ENCODE measurements around the gene CAMK2D.

The CAMK2D gene

DNA sequence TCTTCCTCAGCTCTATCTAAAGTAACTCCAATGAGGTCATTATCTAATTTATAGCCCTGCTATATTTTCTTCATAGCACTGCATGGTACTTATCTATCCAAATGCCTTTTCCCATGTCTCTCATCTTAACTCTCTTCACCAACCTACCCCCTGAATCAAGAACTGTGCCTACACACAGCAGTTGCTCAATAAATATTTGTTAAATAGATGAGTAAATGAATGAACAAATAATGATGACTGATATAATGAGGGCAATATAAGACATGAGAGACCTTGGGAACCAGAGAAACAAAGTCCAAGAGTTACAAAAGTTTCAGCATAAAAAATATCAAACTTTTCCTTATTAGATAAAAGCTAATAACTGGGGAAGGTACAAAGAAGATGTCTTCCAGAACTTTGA lies 19.6 kb downstream of the CAMK2D start:
- Histone ChIP-seq H3K36me3 (no peaks in the 10 kb centered on the region), H3K4me3 (no peak overlapping the region), H3K27me3 (no peaks in the 10 kb centered on the region), H3K4me1 (peaks cover 0 to 54% (median 4%) of the 10 kb centered on the region in 4 donors), H3K9me3 (no peaks in the 10 kb centered on the region), H3K27ac (peak overlapping the region; percentile 1 to 8)
- DNase-seq: no peak
- TF ChIP-seq CTCF (IDR thresholded peaks at IDR 0.05): no peak
- intact Hi-C loops (cut with DNase I; ENCODE audit: low total_unique reads): no loop called here

DNA sequence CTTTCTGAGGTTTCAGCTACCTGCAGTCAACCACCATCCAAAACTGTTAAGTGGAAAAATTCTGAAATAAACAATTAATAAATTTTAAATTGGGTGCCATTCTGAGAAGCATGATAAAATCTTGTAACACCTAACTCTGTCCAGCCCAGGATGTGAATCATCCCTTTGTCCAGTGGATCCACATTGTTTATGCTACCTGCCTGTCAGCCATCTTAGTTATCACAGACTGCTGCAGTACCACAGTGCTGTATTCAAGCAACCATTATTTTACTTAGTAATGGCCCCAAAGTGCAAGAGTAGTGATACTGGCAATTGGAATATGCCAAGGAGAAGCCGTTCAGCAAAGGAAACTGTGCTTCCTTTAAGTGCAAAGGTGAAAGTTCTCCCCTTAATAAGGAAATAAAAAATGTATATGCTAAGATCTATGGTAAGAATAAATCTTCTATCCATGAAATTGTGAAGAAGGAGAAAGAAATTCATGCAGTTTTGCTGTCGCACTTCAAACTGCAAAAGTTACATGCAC lies 20.6 kb downstream of the CAMK2D start:
- no peak for TF ChIP-seq CTCF (IDR thresholded peaks at IDR 0.05)
- no peak for DNase-seq
- Histone ChIP-seq H3K36me3 (no peaks in the 10 kb centered on the region), H3K9me3 (no peaks in the 10 kb centered on the region), H3K4me3 (no peak overlapping the region), H3K27ac (no peak overlapping the region), H3K4me1 (peaks cover 0 to 54% (median 4%) of the 10 kb centered on the region in 4 donors), H3K27me3 (no peaks in the 10 kb centered on the region)
- intact Hi-C loops (cut with DNase I; ENCODE audit: low total_unique reads): no loop called here

DNA sequence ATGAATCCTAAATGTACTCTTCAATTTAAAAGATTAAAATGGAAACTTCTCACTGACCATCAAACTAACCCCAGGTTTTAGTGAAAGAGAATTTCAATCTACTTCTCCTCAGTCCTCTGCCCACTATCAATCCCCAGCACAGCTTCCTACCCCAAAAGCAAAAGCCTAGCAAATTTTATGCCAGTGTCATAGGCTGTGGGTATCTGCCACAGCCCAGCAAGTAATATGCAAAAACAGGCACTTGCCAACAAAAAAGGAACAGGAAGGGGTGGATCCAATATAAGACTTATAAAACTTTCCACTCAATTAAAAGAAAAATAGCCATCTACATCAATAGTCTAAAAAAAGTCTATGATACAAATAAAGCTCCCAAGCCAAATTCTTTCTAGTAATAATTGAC lies 22.3 kb downstream of the CAMK2D start:
- Histone ChIP-seq H3K9me3 (no peaks in the 10 kb centered on the region), H3K27ac (peak overlapping the region; percentile 42 to 48), H3K4me1 (peaks cover 0 to 54% (median 4%) of the 10 kb centered on the region in 4 donors), H3K4me3 (no peak overlapping the region), H3K36me3 (no peaks in the 10 kb centered on the region), H3K27me3 (no peaks in the 10 kb centered on the region)
- intact Hi-C loops (cut with DNase I; ENCODE audit: low total_unique reads): no loop called here
- TF ChIP-seq CTCF (IDR thresholded peaks at IDR 0.05): no peak
- no peak for DNase-seq

GRCh38 chr4:113738251-113738650 lies 23.3 kb downstream of the CAMK2D start:
- no peak for TF ChIP-seq CTCF (IDR thresholded peaks at IDR 0.05)
- peak overlapping the region; percentile 36 to 42 for H3K27ac ChIP-seq
- H3K4me1 ChIP-seq: peaks cover 0 to 57% (median 5%) of the 10 kb centered on the region in 4 donors
- no peaks in the 10 kb centered on the region for H3K9me3 ChIP-seq
- DNase-seq: no peak
- no peaks in the 10 kb centered on the region for H3K36me3 ChIP-seq
- intact Hi-C loops (cut with DNase I; ENCODE audit: low total_unique reads): no loop called here
- H3K27me3 ChIP-seq: no peaks in the 10 kb centered on the region
- H3K4me3 ChIP-seq: no peak overlapping the region

- H3K4me3 ChIP-seq: no peak overlapping the region
- H3K27ac ChIP-seq: no peak overlapping the region
- H3K9me3 ChIP-seq: no peaks in the 10 kb centered on the region
- no peak for TF ChIP-seq CTCF (IDR thresholded peaks at IDR 0.05)
- H3K4me1 ChIP-seq: peaks cover 0 to 52% (median 8%) of the 10 kb centered on the region in 4 donors
- H3K27me3 ChIP-seq: no peaks in the 10 kb centered on the region
- intact Hi-C loops (cut with DNase I; ENCODE audit: low total_unique reads): no loop called here
- H3K36me3 ChIP-seq: no peaks in the 10 kb centered on the region
- DNase-seq: no peak
These were observed 27.9 kb downstream of the CAMK2D start for GRCh38 chr4:113733685-113734084.
